ENCODE data around the gene SPEM3.

Gene SPEM3

DNA sequence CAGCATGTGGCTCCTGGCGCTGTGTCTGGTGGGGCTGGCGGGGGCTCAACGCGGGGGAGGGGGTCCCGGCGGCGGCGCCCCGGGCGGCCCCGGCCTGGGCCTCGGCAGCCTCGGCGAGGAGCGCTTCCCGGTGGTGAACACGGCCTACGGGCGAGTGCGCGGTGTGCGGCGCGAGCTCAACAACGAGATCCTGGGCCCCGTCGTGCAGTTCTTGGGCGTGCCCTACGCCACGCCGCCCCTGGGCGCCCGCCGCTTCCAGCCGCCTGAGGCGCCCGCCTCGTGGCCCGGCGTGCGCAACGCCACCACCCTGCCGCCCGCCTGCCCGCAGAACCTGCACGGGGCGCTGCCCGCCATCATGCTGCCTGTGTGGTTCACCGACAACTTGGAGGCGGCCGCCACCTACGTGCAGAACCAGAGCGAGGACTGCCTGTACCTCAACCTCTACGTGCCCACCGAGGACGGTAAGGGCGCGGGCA lies 20.4 kb upstream of the SPEM3 start:
- peaks cover 4% of the 10 kb centered on the region; the same call in 1 of the 2 replicates for H3K79me2 ChIP-seq (ENCODE audit: insufficient read depth, low read length)
- H3K9ac ChIP-seq (ENCODE audit: low read depth, low read length) = no peak overlapping the region
- no peaks in the 10 kb centered on the region for H3K27me3 ChIP-seq (ENCODE audit: insufficient read depth, low read length, poor library complexity)
- TF ChIP-seq, protein P1, sequence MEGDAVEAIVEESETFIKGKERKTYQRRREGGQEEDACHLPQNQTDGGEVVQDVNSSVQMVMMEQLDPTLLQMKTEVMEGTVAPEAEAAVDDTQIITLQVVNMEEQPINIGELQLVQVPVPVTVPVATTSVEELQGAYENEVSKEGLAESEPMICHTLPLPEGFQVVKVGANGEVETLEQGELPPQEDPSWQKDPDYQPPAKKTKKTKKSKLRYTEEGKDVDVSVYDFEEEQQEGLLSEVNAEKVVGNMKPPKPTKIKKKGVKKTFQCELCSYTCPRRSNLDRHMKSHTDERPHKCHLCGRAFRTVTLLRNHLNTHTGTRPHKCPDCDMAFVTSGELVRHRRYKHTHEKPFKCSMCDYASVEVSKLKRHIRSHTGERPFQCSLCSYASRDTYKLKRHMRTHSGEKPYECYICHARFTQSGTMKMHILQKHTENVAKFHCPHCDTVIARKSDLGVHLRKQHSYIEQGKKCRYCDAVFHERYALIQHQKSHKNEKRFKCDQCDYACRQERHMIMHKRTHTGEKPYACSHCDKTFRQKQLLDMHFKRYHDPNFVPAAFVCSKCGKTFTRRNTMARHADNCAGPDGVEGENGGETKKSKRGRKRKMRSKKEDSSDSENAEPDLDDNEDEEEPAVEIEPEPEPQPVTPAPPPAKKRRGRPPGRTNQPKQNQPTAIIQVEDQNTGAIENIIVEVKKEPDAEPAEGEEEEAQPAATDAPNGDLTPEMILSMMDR (IDR thresholded peaks at IDR 0.05; ENCODE audit: borderline replicate concordance, extremely low read depth, low read length, poor library complexity, severe bottlenecking) = no peak
- H2AFZ ChIP-seq (ENCODE audit: low read depth, low read length) = no peak overlapping the region
- DNase-seq (no peak), ATAC-seq (ENCODE audit: insufficient read depth, low read depth) (no peak)
- H4K20me1 ChIP-seq (ENCODE audit: insufficient read depth, low read length) = 0 out of 2 replicates have a peak, but pooled peaks cover 2% of the 10 kb centered on the region
- no peak overlapping the region for H3K27ac ChIP-seq (ENCODE audit: low read length)
- no peak overlapping the region for H3K4me2 ChIP-seq (ENCODE audit: insufficient read depth, low read length)
- no peak overlapping the region for H3K4me3 ChIP-seq (ENCODE audit: low read depth in 1 of 2, low read length in 2 of 2)
- peaks cover 23% of the 10 kb centered on the region for H3K36me3 ChIP-seq (ENCODE audit: insufficient read depth, low read length)
- H3K4me1 ChIP-seq (ENCODE audit: insufficient read depth, low read length) = peaks cover 18% of the 10 kb centered on the region
- H3K9me3 ChIP-seq (ENCODE audit: insufficient read depth, low read length, severe bottlenecking) = no peaks in the 10 kb centered on the region

DNA sequence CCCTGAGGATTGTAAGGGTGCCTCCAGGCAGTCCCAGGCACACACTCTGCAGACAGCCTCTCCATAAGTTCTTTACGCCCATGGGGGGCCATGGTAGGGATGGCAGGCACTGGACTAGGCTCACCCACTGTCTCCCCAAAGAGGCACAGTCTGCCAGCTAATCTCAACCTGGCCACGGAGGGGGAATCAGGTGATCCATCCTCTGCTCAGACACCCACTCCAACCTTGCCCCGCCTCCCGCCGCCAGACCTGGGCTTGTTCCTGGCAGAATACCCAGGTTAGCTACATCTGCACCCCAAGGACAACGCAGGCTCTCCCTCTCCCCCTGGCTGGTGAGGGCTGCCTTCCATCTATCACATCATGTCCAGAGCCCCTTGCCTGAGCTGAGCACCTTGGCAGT lies 19.8 kb upstream of the SPEM3 start:
- TF ChIP-seq, protein P1 (IDR thresholded peaks at IDR 0.05; ENCODE audit: borderline replicate concordance, extremely low read depth, low read length, poor library complexity, severe bottlenecking) = no peak
- TF ChIP-seq EZH2 (IDR thresholded peaks at IDR 0.05; ENCODE audit: borderline replicate concordance, low read depth, low read length, severe bottlenecking) = no peak
- ATAC-seq (ENCODE audit: insufficient read depth, low read depth) (no peak), DNase-seq (no peak)
- Histone ChIP-seq H3K27ac (ENCODE audit: low read length) (no peak overlapping the region), H3K36me3 (ENCODE audit: insufficient read depth, low read length) (peaks cover 23% of the 10 kb centered on the region), H2AFZ (ENCODE audit: low read depth, low read length) (no peak overlapping the region), H3K27me3 (ENCODE audit: insufficient read depth, low read length, poor library complexity) (no peaks in the 10 kb centered on the region), H4K20me1 (ENCODE audit: insufficient read depth, low read length) (0 out of 2 replicates have a peak, but pooled peaks cover 2% of the 10 kb centered on the region), H3K4me3 (ENCODE audit: low read depth in 1 of 2, low read length in 2 of 2) (no peak overlapping the region), H3K79me2 (ENCODE audit: insufficient read depth, low read length) (no peaks in the 10 kb centered on the region), H3K9me3 (ENCODE audit: insufficient read depth, low read length, severe bottlenecking) (no peaks in the 10 kb centered on the region), H3K9ac (ENCODE audit: low read depth, low read length) (no peak overlapping the region), H3K4me2 (ENCODE audit: insufficient read depth, low read length) (no peak overlapping the region), H3K4me1 (ENCODE audit: insufficient read depth, low read length) (peaks cover 15% of the 10 kb centered on the region)

DNA sequence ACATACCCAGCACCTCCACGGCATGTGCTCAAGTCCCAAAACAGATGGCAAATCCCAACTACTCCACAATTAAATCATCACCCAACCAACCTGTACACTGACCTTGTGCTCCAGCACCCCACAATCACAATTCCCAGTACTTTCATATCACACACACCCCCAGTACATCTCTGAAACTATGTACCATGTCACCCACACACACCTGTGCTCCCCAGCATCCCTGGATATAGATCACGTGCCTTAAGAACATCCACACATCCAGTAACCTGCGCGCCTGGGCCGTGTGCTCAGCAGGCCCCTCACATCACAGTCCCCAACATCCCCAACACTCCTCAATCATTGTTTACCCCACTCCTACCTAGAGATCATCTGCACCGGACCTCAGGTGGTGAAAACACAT lies 18.9 kb upstream of the SPEM3 start:
- H3K9ac ChIP-seq (ENCODE audit: low read depth, low read length) = no peak overlapping the region
- H3K4me1 ChIP-seq (ENCODE audit: insufficient read depth, low read length) = peaks cover 15% of the 10 kb centered on the region
- peaks cover 23% of the 10 kb centered on the region for H3K36me3 ChIP-seq (ENCODE audit: insufficient read depth, low read length)

More for the DNA sequence above, 18.9 kb upstream of the SPEM3 start:
- Histone ChIP-seq H3K4me2 (ENCODE audit: insufficient read depth, low read length) (no peak overlapping the region), H3K27ac (ENCODE audit: low read length) (no peak overlapping the region), H3K27me3 (ENCODE audit: insufficient read depth, low read length, poor library complexity) (no peaks in the 10 kb centered on the region), H3K4me3 (ENCODE audit: low read depth in 1 of 2, low read length in 2 of 2) (no peak overlapping the region), H2AFZ (ENCODE audit: low read depth, low read length) (no peak overlapping the region), H4K20me1 (ENCODE audit: insufficient read depth, low read length) (0 out of 2 replicates have a peak, but pooled peaks cover 2% of the 10 kb centered on the region), H3K9me3 (ENCODE audit: insufficient read depth, low read length, severe bottlenecking) (no peaks in the 10 kb centered on the region), H3K79me2 (ENCODE audit: insufficient read depth, low read length) (no peaks in the 10 kb centered on the region)
- TF ChIP-seq, protein P1 (IDR thresholded peaks at IDR 0.05; ENCODE audit: borderline replicate concordance, extremely low read depth, low read length, poor library complexity, severe bottlenecking) = no peak
- no peak for TF ChIP-seq EZH2 (IDR thresholded peaks at IDR 0.05; ENCODE audit: borderline replicate concordance, low read depth, low read length, severe bottlenecking)
- no peak for ATAC-seq (ENCODE audit: insufficient read depth, low read depth)
- DNase-seq = no peak

Data from DND-41 (cell line).